Subcutaneous abdominal adipose tissue (tissue), 5 donors: ENCODE data around the gene ARL14EP.

Source experiments
- H3K27ac ChIP-seq: one replicate; pipeline ENCODE4 v1.7.0; 2013; ENCODE audit warnings: low read depth, mild to moderate bottlenecking, inconsistent platforms, low read length, moderate library complexity
- H3K27me3 ChIP-seq, 5 donors: one replicate each; pipeline ENCODE4 v1.7.0; 2013; ENCODE audit warnings: low read length in 5 of 5, inconsistent platforms in 1 of 5; ENCODE audit not compliant: control insufficient read depth in 5 of 5, insufficient read depth in 4 of 5
- H3K36me3 ChIP-seq, 5 donors: one replicate each; pipeline ENCODE4 v1.7.0; 2013; ENCODE audit warnings: low read length in 5 of 5; ENCODE audit not compliant: control insufficient read depth in 5 of 5, insufficient read depth in 5 of 5
- H3K4me1 ChIP-seq, 5 donors: one replicate each; pipeline ENCODE4 v1.7.0; 2013; ENCODE audit warnings: low read length in 5 of 5, mild to moderate bottlenecking in 3 of 5, moderate library complexity in 1 of 5; ENCODE audit not compliant: control insufficient read depth in 5 of 5, insufficient read depth in 5 of 5
- H3K4me3 ChIP-seq, 5 donors: one replicate each; pipeline ENCODE4 v1.7.0; 2013; ENCODE audit warnings: low read length in 5 of 5, low read depth in 1 of 5
- H3K9ac ChIP-seq, 5 donors: one replicate each; pipeline ENCODE4 v1.7.0; 2013; ENCODE audit warnings: low read length in 5 of 5, mild to moderate bottlenecking in 4 of 5, moderate library complexity in 3 of 5
- H3K9me3 ChIP-seq, 5 donors: one replicate each; pipeline ENCODE4 v1.7.0; 2013; ENCODE audit warnings: low read length in 5 of 5; ENCODE audit not compliant: control insufficient read depth in 5 of 5
- donor health status: healthy.
- donor health status: healthy.
- donor health status: healthy.
- donor health status: healthy.
- donor health status: healthy.

The ARL14EP gene

DNA sequence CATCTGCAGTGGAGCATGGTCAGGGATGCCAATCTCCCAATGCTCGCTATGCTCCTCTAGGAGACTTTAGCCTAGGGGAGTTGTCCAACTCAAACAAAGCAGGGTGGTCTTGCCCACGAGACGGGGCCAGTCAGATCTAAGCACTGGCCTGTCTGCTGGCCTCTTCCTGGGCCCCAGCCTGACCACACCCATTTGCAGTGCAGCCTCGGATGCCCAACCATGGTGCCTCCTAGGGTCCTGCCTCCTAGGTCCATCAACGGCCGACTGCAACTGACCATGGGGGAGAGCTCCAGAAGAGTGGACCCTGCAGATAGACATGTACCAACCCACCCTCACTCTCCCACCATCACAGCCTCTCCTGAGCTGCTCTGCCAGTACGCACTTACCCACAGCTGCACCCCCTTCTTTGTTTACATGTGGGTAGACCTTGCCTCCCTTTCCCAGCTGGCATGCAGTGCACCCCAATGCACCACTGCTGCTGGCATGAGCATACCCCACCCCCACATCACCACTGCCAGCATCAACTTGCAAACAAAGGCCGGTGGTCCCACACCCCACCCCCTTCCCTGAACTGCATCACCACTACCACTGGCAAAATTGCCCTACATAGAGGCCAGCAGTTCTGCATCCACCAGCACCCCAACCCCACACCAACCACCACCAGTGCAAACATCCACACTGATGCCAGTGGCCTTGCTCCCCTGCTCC lies 27.6 kb upstream of the ARL14EP start:
- Histone ChIP-seq H3K9me3 (no peaks in the 10 kb centered on the region), H3K27ac (no peak overlapping the region), H3K27me3 (no peaks in the 10 kb centered on the region), H3K9ac (no peak overlapping the region), H3K36me3 (no peaks in the 10 kb centered on the region), H3K4me1 (no peaks in the 10 kb centered on the region), H3K4me3 (no peak overlapping the region)

DNA sequence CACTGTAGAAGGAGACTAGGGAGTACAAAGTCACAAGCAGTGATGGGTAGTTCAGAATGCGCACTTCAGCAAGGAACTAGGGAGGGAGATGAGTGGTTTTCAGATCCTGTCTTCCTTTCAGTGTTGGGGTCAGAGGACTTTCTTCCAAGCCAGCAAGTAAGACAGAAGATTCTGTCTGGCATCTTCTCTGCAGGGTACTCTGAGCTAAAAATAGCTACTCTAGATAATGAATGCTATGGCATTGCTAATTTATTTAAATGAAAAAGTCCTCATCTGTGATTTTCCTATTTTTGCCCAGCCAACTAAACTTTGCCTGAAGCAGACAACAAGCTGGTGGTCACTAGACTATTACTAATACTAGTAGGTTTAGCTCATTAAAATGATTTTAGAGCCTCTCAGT lies 18.3 kb upstream of the ARL14EP start:
- no peak overlapping the region for H3K4me3 ChIP-seq
- no peak overlapping the region for H3K9ac ChIP-seq
- peaks cover 0 to 2% (median 0%) of the 10 kb centered on the region in 5 donors for H3K27me3 ChIP-seq
- no peaks in the 10 kb centered on the region for H3K4me1 ChIP-seq
- H3K27ac ChIP-seq, result no peak overlapping the region
- H3K36me3 ChIP-seq, result no peaks in the 10 kb centered on the region
- no peaks in the 10 kb centered on the region for H3K9me3 ChIP-seq

- no peaks in the 10 kb centered on the region for H3K36me3 ChIP-seq
- peaks cover 0 to 2% (median 0%) of the 10 kb centered on the region in 5 donors for H3K27me3 ChIP-seq
- no peaks in the 10 kb centered on the region for H3K4me1 ChIP-seq
- no peak overlapping the region for H3K4me3 ChIP-seq
- H3K9me3 ChIP-seq, result peaks cover 2 to 9% (median 4%) of the 10 kb centered on the region in 5 donors
- H3K9ac ChIP-seq, result no peak overlapping the region
- no peak overlapping the region for H3K27ac ChIP-seq
Observed at GRCh38 chr11:30310623-30311022, 12.3 kb upstream of the ARL14EP start.

DNA sequence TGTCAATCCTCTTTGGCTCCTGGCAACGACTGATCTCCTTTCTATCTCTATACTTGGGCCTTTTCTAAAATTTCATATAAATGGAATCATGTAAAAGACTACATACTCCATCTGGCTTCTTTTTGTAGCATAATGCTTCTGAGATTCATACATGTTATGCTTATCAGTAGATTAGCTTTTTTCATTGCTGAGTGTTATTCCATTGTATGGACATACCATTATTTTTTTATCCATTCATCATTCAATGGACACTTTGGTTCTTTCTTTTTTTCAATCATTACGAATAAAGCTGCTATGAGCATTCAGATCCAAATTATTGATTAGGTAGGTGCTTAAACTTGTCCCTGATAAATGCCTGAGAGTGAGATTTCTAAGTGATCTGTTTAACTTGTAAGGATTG lies 11.7 kb upstream of the ARL14EP start:
- Histone ChIP-seq H3K4me1 (no peaks in the 10 kb centered on the region), H3K36me3 (no peaks in the 10 kb centered on the region), H3K9ac (no peak overlapping the region), H3K4me3 (no peak overlapping the region), H3K27me3 (peaks cover 0 to 2% (median 0%) of the 10 kb centered on the region in 5 donors), H3K27ac (no peak overlapping the region), H3K9me3 (peaks cover 2 to 9% (median 4%) of the 10 kb centered on the region in 5 donors)

GRCh38 chr11:30312243-30312642 lies 10.7 kb upstream of the ARL14EP start:
- Histone ChIP-seq H3K27ac (no peak overlapping the region), H3K4me1 (no peaks in the 10 kb centered on the region), H3K36me3 (no peaks in the 10 kb centered on the region), H3K4me3 (no peak overlapping the region), H3K9me3 (peaks cover 2 to 9% (median 4%) of the 10 kb centered on the region in 5 donors), H3K27me3 (peaks cover 0 to 2% (median 0%) of the 10 kb centered on the region in 5 donors), H3K9ac (no peak overlapping the region)

- H3K9ac ChIP-seq, result no peak overlapping the region
- no peak overlapping the region for H3K27ac ChIP-seq
- H3K9me3 ChIP-seq, result peaks cover 2 to 9% (median 4%) of the 10 kb centered on the region in 5 donors
- H3K4me3 ChIP-seq, result no peak overlapping the region
- peaks cover 0 to 2% (median 0%) of the 10 kb centered on the region in 5 donors for H3K27me3 ChIP-seq
- no peaks in the 10 kb centered on the region for H3K4me1 ChIP-seq
- no peaks in the 10 kb centered on the region for H3K36me3 ChIP-seq
Observed at GRCh38 chr11:30313580-30313979, 9.3 kb upstream of the ARL14EP start.

DNA sequence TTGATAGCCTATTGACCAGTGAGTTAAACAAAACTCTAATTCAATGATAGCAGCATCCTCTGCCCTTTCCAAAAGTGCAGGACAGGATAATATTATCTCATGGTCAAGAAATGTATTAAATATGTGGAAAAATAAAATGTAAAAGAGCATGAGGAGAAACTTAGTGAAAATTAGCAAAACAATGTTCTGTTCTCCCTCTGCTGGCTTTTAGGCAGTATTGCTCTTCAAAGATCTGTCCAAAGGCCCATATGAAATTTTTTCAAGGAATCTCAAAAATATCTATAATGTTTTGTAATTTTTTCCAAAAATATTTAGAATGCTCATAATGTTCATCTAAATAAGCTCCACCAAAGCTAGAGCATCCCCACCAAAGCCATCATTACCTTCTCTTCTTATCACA lies 8.3 kb upstream of the ARL14EP start:
- Histone ChIP-seq H3K36me3 (no peaks in the 10 kb centered on the region), H3K4me3 (no peak overlapping the region), H3K4me1 (no peaks in the 10 kb centered on the region), H3K9ac (no peak overlapping the region), H3K27ac (no peak overlapping the region), H3K27me3 (peaks cover 0 to 1% (median 0%) of the 10 kb centered on the region in 5 donors), H3K9me3 (peaks cover 2 to 9% (median 4%) of the 10 kb centered on the region in 5 donors)

DNA sequence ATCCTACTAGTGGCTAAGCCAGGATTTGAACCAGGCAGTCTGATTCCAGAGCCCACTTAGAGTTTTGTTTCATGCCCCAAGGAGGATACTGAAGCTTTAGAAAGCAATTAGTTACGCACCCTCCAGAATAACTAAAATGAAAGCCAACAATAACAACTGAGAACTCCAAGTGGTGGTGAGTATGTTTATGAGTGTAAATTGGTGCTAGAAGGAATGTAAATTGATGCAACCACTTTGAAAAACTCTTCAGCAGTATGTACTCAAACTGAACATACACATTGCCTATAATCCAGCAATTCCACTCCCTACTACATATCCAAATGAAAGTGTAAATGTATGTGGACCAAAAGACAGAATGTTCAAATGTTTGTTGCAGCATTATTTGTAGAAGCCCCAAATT lies 6.7 kb upstream of the ARL14EP start:
- H3K9me3 ChIP-seq, result peaks cover 0 to 2% (median under 1%) of the 10 kb centered on the region in 5 donors
- no peaks in the 10 kb centered on the region for H3K36me3 ChIP-seq
- H3K27me3 ChIP-seq, result peaks cover 0 to 6% (median 0%) of the 10 kb centered on the region in 5 donors
- no peak overlapping the region for H3K9ac ChIP-seq
- no peaks in the 10 kb centered on the region for H3K4me1 ChIP-seq
- H3K4me3 ChIP-seq, result no peak overlapping the region
- H3K27ac ChIP-seq, result no peak overlapping the region

DNA sequence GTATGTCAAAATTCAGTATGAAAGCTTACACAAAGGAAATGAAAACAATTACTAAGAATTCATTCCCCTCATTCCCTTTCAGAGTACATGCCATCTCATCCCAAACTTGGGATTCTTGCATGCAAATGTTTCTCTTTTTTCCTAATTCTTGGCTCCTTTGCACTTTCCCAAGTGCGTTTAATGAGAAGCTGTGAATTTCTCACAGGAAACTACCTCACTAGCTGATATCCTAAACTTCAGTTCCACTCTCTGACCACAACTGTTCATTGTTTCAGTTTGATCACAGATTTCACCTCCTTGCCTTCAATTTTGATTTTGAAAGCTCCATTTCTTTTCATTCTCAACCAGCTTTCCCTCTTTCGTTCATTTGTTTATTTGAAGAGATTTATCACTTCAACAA lies 5.9 kb upstream of the ARL14EP start:
- no peak overlapping the region for H3K27ac ChIP-seq
- no peak overlapping the region for H3K4me3 ChIP-seq
- no peaks in the 10 kb centered on the region for H3K36me3 ChIP-seq
- peaks cover 0 to 6% (median 0%) of the 10 kb centered on the region in 5 donors for H3K27me3 ChIP-seq
- H3K9me3 ChIP-seq, result no peaks in the 10 kb centered on the region
- no peak overlapping the region for H3K9ac ChIP-seq
- H3K4me1 ChIP-seq, result no peaks in the 10 kb centered on the region

GRCh38 chr11:30321321-30321720 lies 1.6 kb upstream of the ARL14EP start:
- Histone ChIP-seq H3K27me3 (peaks cover 0 to 6% (median 0%) of the 10 kb centered on the region in 5 donors), H3K36me3 (no peaks in the 10 kb centered on the region), H3K4me3 (no peak overlapping the region), H3K4me1 (peaks cover 0 to 32% (median 26%) of the 10 kb centered on the region in 5 donors), H3K27ac (no peak overlapping the region), H3K9ac (no peak overlapping the region), H3K9me3 (no peaks in the 10 kb centered on the region)
